PFSK-1 (cell line): ENCODE data around the gene KIRREL3.

Experiments used
- FOXP2 ChIP-seq: optimal IDR thresholded peaks from 2 replicates; pipeline ENCODE3; 2011; ENCODE audit warnings: borderline replicate concordance, control low read depth, inconsistent platforms; ENCODE audit not compliant: insufficient read depth; ENCODE audit errors: extremely low read length, extremely low read depth
- POLR2AphosphoS5 ChIP-seq: IDR thresholded peaks from 2 replicates; pipeline ENCODE4 v1.6.1; 2012; ENCODE audit warnings: low read depth, mild to moderate bottlenecking, control low read depth, low read length, moderate library complexity
- REST ChIP-seq, 2 experiments: IDR thresholded peaks; 2 replicates each; pipeline versions ENCODE4 v1.6.1 to v1.8.0; 2011 to 2012; ENCODE audit warnings: low read depth in 2 of 2, low read length in 2 of 2, control low read depth in 1 of 2, inconsistent platforms in 1 of 2, mild to moderate bottlenecking in 1 of 2, moderate library complexity in 1 of 2; ENCODE audit not compliant: insufficient read depth in 1 of 2
- SIN3A ChIP-seq: IDR thresholded peaks from 2 replicates; pipeline ENCODE4 v1.6.1; 2012; ENCODE audit warnings: mild to moderate bottlenecking, low read length, moderate library complexity, borderline replicate concordance; ENCODE audit not compliant: insufficient read depth
- TAF1 ChIP-seq: IDR thresholded peaks from 2 replicates; pipeline ENCODE4 v1.6.1; 2012; ENCODE audit warnings: low read length, control low read depth, borderline replicate concordance; ENCODE audit not compliant: insufficient read depth

The KIRREL3 gene

DNA sequence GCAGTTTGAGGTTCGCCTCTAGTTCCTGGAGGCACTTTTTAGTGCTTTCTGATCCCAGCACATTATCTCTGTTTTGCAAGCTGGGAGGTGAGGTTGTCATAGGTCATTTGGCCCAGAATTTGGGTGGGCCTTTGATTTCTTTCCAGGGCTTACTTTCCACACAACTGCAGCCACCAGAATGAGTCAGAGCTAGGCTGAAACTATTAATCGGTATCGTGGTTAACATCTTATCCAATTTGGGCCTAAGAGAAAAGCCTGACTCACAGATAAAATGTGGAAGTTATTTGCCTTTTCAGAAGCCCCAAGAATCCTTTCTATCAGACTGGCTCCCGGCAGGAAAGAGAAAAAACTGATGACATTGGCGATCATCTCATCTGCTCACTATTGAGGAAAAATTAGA, 166.4 kb downstream of the KIRREL3 start:
- TF ChIP-seq FOXP2 (no peak), TAF1 (no peak), POLR2AphosphoS5 (no peak), SIN3A (no peak), REST (IDR thresholded peaks at IDR 0.05; ENCODE audit: insufficient read depth in 1 of 2, low read depth in 2 of 2, low read length in 2 of 2) (no peak)

- TF ChIP-seq POLR2AphosphoS5 (no peak), REST (IDR thresholded peaks at IDR 0.05; ENCODE audit: insufficient read depth in 1 of 2, low read depth in 2 of 2, low read length in 2 of 2) (no peak), SIN3A (no peak), FOXP2 (no peak), TAF1 (no peak)
Observed at GRCh38 chr11:126833065-126833464, 167.5 kb downstream of the KIRREL3 start.

DNA sequence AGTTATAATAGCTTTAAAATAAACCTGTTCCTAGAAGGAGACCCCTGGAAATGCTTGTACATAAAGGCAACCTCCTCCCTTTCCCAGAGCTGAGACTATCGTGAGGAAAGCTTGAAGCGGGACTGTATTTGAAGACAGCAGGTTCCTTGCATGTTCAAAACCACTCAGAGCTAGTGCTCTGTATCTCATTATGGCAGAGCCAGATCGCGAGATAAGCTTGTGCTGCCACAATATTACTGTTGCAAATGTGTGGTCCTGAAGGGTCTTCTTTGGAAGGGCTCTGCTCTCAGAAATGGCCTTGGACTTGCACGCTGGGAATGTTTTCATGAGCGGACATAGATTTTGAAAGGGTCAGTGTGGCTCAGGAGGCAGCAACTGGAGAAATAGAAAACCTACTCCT, 168.2 kb downstream of the KIRREL3 start:
- TF ChIP-seq FOXP2 (no peak), TAF1 (no peak), SIN3A (no peak), POLR2AphosphoS5 (no peak), REST (IDR thresholded peaks at IDR 0.05; ENCODE audit: insufficient read depth in 1 of 2, low read depth in 2 of 2, low read length in 2 of 2) (no peak)

GRCh38 chr11:126830216-126830806, 170.3 kb downstream of the KIRREL3 start:
- TF ChIP-seq SIN3A (no peak), POLR2AphosphoS5 (no peak)

DNA sequence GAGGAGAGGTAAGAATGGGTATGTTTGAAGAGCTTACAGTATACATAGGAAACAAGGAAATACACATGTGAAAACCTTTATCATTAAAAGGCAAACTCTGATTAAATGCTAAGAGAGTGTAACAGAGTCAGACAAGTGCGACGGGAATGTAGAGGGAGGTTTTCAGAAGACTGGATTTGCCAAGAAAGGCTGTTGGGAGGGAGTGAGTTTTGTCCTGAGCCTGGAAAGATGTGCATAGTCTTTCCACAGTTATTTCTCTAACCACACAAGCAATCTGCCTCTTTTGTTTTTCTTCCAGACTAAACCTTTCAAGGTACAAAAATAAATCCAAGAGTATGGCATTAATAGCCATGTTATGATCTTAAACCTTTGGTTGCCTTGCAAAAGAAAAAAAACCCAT, 170.9 kb downstream of the KIRREL3 start:
- TF ChIP-seq REST (IDR thresholded peaks at IDR 0.05; ENCODE audit: insufficient read depth in 1 of 2, low read depth in 2 of 2, low read length in 2 of 2) (no peak), POLR2AphosphoS5 (no peak), FOXP2 (no peak), TAF1 (no peak), SIN3A (no peak)
